LNCaP clone FGC (cell line): Measurements from ENCODE around the gene CALML4.

Experiments used
- DNase-seq: peaks from one replicate; pipeline ENCODE4 v3.0.0-alpha.2; 2011; ENCODE audit warnings: low read depth
- H3K4me3 ChIP-seq: 2 replicates; pipeline ENCODE4 v1.5.1; 2011; ENCODE audit warnings: mild to moderate bottlenecking, low read depth, low read length, control low read depth
- TF ChIP-seq, protein P1 (sequence below): IDR thresholded peaks from 2 replicates; pipeline ENCODE4 v1.5.1; 2012; ENCODE audit warnings: mild to moderate bottlenecking; ENCODE audit not compliant: control insufficient read depth, insufficient read depth; ENCODE audit errors: extremely low read depth

The CALML4 gene

DNA sequence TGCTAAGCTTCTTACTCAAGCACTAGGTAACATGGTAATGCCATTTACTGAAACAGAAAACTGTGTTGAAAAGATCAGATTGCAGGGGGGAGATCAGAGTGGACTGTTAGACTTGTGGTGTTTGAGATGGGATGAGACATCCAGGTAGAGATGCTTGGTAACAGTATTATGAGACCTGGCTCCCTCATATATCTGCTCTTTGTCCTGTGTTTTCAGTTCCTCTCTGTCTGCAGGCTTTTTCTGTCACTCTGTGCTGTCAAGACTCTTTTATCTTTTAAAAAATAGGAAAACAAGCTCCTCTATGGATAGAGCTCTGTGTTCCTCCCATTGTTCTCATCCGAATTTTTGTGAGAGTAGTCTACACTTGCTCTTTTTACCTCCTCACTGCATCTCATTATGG is 48.1 kb downstream of the CALML4 start:
- no peak for DNase-seq
- TF ChIP-seq, protein P1, sequence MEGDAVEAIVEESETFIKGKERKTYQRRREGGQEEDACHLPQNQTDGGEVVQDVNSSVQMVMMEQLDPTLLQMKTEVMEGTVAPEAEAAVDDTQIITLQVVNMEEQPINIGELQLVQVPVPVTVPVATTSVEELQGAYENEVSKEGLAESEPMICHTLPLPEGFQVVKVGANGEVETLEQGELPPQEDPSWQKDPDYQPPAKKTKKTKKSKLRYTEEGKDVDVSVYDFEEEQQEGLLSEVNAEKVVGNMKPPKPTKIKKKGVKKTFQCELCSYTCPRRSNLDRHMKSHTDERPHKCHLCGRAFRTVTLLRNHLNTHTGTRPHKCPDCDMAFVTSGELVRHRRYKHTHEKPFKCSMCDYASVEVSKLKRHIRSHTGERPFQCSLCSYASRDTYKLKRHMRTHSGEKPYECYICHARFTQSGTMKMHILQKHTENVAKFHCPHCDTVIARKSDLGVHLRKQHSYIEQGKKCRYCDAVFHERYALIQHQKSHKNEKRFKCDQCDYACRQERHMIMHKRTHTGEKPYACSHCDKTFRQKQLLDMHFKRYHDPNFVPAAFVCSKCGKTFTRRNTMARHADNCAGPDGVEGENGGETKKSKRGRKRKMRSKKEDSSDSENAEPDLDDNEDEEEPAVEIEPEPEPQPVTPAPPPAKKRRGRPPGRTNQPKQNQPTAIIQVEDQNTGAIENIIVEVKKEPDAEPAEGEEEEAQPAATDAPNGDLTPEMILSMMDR, result no peak
- H3K4me3 ChIP-seq, result no peak overlapping the region

DNA sequence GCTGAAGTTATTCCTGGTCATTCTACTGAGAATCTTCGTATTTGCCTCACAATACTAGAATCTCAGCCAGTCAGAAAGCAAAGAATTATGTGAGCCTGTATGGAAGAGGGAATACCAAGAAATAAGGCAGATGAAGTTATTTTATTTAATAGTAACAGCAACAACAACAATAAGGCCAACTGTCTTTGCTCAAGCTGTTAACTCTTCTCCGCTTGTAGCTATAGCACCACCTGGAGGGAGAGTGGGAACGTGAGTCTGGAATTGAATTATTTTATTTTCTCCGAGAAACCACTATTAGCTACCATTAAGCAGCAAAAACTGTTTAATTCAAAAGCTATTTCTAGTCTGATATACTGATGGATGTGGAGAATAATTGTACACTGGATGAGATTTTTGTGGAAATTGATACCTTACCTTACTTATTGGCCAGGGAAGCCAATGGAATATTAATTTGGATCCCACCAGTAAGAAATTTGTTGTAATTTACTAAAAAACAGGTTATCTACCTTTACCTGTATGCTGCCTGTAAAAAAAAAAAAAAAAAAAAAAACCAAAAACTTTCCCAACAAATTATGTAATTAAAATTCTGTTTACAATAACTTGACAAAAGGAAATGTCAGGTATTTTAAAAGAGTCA is 50.1 kb downstream of the CALML4 start:
- DNase-seq, result peak; percentile 35
- TF ChIP-seq, protein P1, result peak; percentile 86

DNA sequence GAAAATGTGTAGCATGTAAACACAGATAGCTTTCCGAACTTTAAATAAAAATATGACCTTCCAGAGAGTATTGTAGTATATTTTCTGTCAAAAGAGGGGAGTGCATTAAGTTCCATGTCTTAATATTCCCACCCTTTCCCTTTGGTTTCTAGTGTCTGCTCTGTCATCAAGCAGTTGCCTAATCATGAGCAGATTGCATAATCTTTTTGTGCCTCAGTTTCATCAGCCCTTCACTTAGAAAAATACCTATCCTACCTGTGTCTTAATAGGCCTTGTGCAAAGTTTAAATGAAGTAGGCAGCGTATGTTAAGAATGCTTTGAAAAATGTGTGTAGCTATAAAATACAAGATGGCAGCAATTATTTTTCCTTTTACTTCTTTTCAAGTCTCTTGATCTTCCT is 52.8 kb downstream of the CALML4 start:
- TF ChIP-seq, protein P1, result no peak
- H3K4me3 ChIP-seq, result no peak overlapping the region
- no peak for DNase-seq

More for the DNA sequence above, 50.1 kb downstream of the CALML4 start:
- no peak overlapping the region for H3K4me3 ChIP-seq

DNA sequence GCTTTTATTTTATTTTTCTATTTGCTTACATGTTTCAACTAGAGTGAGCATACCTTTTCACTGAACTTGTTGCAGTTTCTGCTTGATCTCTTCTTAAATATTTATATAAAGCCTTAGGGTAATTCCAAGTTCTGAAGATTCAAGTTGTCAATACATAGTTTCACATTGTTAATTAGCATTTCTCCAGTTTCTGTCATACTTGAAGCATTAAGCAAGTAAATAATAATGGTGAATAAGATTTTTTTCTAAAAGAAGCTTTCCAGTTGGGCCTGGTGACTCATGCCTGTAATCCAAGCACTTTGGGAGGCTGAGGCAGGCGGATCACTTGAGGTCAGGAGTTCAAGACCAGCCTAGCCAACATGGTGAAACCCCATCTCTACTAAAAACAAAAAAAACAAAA is 53.9 kb downstream of the CALML4 start:
- TF ChIP-seq, protein P1, result no peak
- no peak overlapping the region for H3K4me3 ChIP-seq
- no peak for DNase-seq

DNA sequence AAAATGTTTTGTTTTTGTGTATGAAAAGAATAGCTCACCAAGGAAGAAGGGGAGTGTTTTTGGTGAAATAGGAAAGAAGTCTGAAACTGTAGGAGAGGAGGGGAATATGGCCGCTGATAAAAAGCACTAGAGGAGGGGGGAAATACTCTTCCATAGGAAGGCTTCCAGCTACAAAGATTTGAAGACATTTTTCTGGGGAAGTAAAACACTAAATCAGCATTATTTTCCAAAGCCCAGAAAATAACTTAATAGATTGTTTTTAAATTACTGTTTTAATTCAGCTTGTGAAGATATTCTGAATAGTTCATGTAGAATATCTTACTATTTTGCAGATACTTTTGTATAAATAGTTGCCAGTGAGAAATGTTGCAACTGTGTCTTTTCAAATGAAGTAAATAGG is 54.9 kb downstream of the CALML4 start:
- no peak for DNase-seq
- TF ChIP-seq, protein P1, result no peak
- no peak overlapping the region for H3K4me3 ChIP-seq

DNA sequence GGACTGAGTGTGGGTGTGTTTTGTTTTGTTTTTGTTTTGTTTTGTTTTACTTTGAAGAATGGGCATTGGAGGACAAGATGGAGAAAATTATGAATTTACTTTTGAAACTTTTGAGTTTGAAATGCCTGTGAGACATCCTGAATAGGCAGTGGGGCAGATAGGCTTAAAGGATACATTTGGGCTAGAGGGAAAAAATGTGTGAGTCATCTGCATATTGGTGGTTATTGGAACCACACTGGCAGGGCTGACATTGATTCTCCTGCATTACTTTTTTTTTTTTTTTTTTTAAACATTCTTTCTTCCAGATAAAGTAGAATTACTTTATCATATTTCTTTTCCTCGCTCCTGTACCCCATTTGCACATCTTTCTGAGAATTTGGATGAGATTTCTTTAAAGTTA is 56.1 kb downstream of the CALML4 start:
- TF ChIP-seq, protein P1, result no peak
- H3K4me3 ChIP-seq, result no peak overlapping the region
- no peak for DNase-seq

DNA sequence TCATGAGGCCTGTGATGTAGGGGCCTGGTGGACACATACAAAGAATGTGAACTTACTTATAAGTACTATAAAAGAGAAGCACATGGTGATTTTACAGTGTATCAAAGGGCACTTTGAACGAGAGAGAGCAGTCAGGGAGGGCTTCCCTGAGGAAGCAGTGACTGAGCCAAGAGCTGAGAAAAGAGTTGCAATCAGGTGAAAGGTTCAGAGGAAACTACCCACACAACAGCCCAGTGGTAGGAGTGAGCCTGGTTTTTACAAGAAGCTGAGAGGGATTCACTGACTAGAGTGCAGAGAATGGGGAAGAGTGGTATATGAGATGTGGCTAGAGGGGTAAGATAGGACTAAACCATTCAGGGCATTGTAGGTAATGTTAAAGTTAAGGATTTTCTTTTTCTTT is 57.1 kb downstream of the CALML4 start:
- TF ChIP-seq, protein P1, result no peak
- H3K4me3 ChIP-seq, result no peak overlapping the region
- no peak for DNase-seq
